ENCODE data around the gene SGPP2. TPM values are rescaled to one million over a fixed set of nuclear protein-coding genes. Genes with fewer than 3 reads are reported as not detected.
A peak's percentile ranks its signal among the peaks of the same experiment; 100 is the strongest.

SGPP2 gene
- total RNA-seq, 1 experiment from 2014 or later: 0.09 TPM

GRCh38 chr2:222569826-222570225 is 145.5 kb downstream of the SGPP2 start:
- TF ChIP-seq EZH2 (IDR thresholded peaks at IDR 0.05; ENCODE audit: borderline replicate concordance, low read depth, low read length, poor library complexity, severe bottlenecking) (no peak), CTCF (conservative IDR thresholded peaks at IDR 0.05; ENCODE audit: low read depth, low read length) (no peak)
- Histone ChIP-seq H3K4me3 (ENCODE audit: low read depth, low read length, poor library complexity, severe bottlenecking) (no peak overlapping the region), H3K4me1 (ENCODE audit: insufficient read depth, low read length, poor library complexity, severe bottlenecking) (peaks cover 36% of the 10 kb centered on the region), H3K9me3 (ENCODE audit: low read depth, low read length, poor library complexity, severe bottlenecking) (no peaks in the 10 kb centered on the region), H3K27me3 (replicated peaks; ENCODE audit: insufficient read depth, low read depth, low read length, poor library complexity) (no peaks in the 10 kb centered on the region), H3K36me3 (ENCODE audit: insufficient read depth, low read length, poor library complexity, severe bottlenecking) (peaks cover 26% of the 10 kb centered on the region), H3K27ac (ENCODE audit: low read depth, low read length, poor library complexity, severe bottlenecking) (no peak overlapping the region)
- intact Hi-C loops (cut with micrococcal nuclease; ENCODE audit: unreplicated experiment): no loop called here
- CTCF ChIA-PET: no interaction called here
- DNase-seq (ENCODE audit: low spot score): no peak
- BruUV-seq (replicated peaks): no TSS peak
- POLR2A ChIA-PET (ENCODE audit: low non-redundant PET): no interaction called here

- BruUV-seq (replicated peaks): no TSS peak
- H3K9me3 ChIP-seq (ENCODE audit: low read depth, low read length, poor library complexity, severe bottlenecking): no peaks in the 10 kb centered on the region
Observed at GRCh38 chr2:222572264-222572721, 147.9 kb downstream of the SGPP2 start.

GRCh38 chr2:222572751-222573174 is 148.4 kb downstream of the SGPP2 start:
- Histone ChIP-seq H3K4me3 (ENCODE audit: low read depth, low read length, poor library complexity, severe bottlenecking) (no peak overlapping the region), H3K27ac (ENCODE audit: low read depth, low read length, poor library complexity, severe bottlenecking) (peak overlapping the region; percentile 40), H3K9me3 (ENCODE audit: low read depth, low read length, poor library complexity, severe bottlenecking) (no peaks in the 10 kb centered on the region), H3K27me3 (replicated peaks; ENCODE audit: insufficient read depth, low read depth, low read length, poor library complexity) (no peaks in the 10 kb centered on the region), H3K36me3 (ENCODE audit: insufficient read depth, low read length, poor library complexity, severe bottlenecking) (peaks cover 18% of the 10 kb centered on the region), H3K4me1 (ENCODE audit: insufficient read depth, low read length, poor library complexity, severe bottlenecking) (peaks cover 54% of the 10 kb centered on the region)
- CTCF ChIA-PET: no interaction called here
- TF ChIP-seq CTCF (conservative IDR thresholded peaks at IDR 0.05; ENCODE audit: low read depth, low read length) (no peak), EZH2 (IDR thresholded peaks at IDR 0.05; ENCODE audit: borderline replicate concordance, low read depth, low read length, poor library complexity, severe bottlenecking) (no peak)
- intact Hi-C loops (cut with micrococcal nuclease; ENCODE audit: unreplicated experiment): no loop called here
- POLR2A ChIA-PET (ENCODE audit: low non-redundant PET): no interaction called here
- peak; percentile 39 for DNase-seq (ENCODE audit: low spot score)
- no TSS peak for BruUV-seq (replicated peaks)

More at GRCh38 chr2:222572264-222572721, 147.9 kb downstream of the SGPP2 start:
- Histone ChIP-seq H3K36me3 (ENCODE audit: insufficient read depth, low read length, poor library complexity, severe bottlenecking) (peaks cover 18% of the 10 kb centered on the region), H3K27me3 (replicated peaks; ENCODE audit: insufficient read depth, low read depth, low read length, poor library complexity) (no peaks in the 10 kb centered on the region), H3K4me1 (ENCODE audit: insufficient read depth, low read length, poor library complexity, severe bottlenecking) (peaks cover 54% of the 10 kb centered on the region), H3K27ac (ENCODE audit: low read depth, low read length, poor library complexity, severe bottlenecking) (peak overlapping the region; percentile 40), H3K4me3 (ENCODE audit: low read depth, low read length, poor library complexity, severe bottlenecking) (no peak overlapping the region)
- ChIA-PET CTCF (no interaction called here), POLR2A (ENCODE audit: low non-redundant PET) (no interaction called here)
- no peak for DNase-seq (ENCODE audit: low spot score)
- TF ChIP-seq EZH2 (IDR thresholded peaks at IDR 0.05; ENCODE audit: borderline replicate concordance, low read depth, low read length, poor library complexity, severe bottlenecking) (no peak), CTCF (conservative IDR thresholded peaks at IDR 0.05; ENCODE audit: low read depth, low read length) (no peak)
- intact Hi-C loops (cut with micrococcal nuclease; ENCODE audit: unreplicated experiment): no loop called here
